DOHH2 (cell line): ENCODE measurements around the gene CHCHD3.

Experiments used
- EZH2phosphoT487 ChIP-seq: fragments of 200-600 bp; sonication (generic); IDR thresholded peaks from 2 replicates; pipeline ENCODE4 v1.6.1; 2017; ENCODE audit warnings: borderline replicate concordance, mild to moderate bottlenecking, antibody characterized with exemption, low read length, moderate library complexity, mixed read lengths
- TF ChIP-seq, protein P1 (sequence below): fragments of 200-600 bp; sonication (generic); IDR thresholded peaks from one replicate; pipeline ENCODE4 v1.5.1; 2014; ENCODE audit warnings: antibody characterized with exemption, mild to moderate bottlenecking, low read depth, low read length; ENCODE audit not compliant: poor library complexity, severe bottlenecking

DNA sequence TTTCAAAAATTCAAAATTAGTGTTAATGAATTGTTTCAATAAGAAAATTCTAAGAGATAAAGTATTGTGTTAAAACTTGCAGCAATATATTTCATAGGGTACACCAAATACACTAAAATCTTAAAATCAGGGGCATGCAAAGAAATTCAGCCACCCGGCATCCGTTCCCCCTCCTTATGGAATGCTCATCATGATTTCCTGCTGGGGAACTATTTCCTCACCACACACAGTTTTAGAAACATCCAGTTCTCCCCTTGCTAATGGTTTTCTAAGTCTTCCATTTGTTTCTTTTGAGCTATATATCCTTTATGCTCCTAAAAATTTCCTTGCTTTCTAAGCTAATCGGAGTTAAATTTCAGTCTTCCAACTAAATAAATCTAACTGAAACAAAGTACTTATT is 60.7 kb downstream of the CHCHD3 start:
- TF ChIP-seq, protein P1, sequence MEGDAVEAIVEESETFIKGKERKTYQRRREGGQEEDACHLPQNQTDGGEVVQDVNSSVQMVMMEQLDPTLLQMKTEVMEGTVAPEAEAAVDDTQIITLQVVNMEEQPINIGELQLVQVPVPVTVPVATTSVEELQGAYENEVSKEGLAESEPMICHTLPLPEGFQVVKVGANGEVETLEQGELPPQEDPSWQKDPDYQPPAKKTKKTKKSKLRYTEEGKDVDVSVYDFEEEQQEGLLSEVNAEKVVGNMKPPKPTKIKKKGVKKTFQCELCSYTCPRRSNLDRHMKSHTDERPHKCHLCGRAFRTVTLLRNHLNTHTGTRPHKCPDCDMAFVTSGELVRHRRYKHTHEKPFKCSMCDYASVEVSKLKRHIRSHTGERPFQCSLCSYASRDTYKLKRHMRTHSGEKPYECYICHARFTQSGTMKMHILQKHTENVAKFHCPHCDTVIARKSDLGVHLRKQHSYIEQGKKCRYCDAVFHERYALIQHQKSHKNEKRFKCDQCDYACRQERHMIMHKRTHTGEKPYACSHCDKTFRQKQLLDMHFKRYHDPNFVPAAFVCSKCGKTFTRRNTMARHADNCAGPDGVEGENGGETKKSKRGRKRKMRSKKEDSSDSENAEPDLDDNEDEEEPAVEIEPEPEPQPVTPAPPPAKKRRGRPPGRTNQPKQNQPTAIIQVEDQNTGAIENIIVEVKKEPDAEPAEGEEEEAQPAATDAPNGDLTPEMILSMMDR: no peak
- no peak for TF ChIP-seq EZH2phosphoT487
